Hepatocyte (in vitro differentiated cells): ENCODE results near the gene PIK3C2G. TPM values are rescaled to one million over a fixed set of nuclear protein-coding genes. Genes with fewer than 3 reads are reported as not detected.

Experiments
- DNase-seq: peaks from one replicate; pipeline ENCODE4 v3.0.0-alpha.2; 2016; ENCODE audit warnings: low spot score
- H2AFZ ChIP-seq: fragments of 200-600 bp; sonication (generic); 2 replicates; pipeline ENCODE4 v1.6.0; 2016; ENCODE audit warnings: antibody characterized with exemption, mild to moderate bottlenecking
- H3K27ac ChIP-seq: fragments of 200-600 bp; sonication (generic); 2 replicates; pipeline ENCODE4 v1.5.1; 2016; ENCODE audit warnings: mild to moderate bottlenecking
- H3K27me3 ChIP-seq: fragments of 200-600 bp; sonication (generic); 2 replicates; pipeline ENCODE4 v1.6.1; 2016
- H3K36me3 ChIP-seq: fragments of 200-600 bp; sonication (generic); replicated peaks from 2 replicates; pipeline ENCODE4 v1.5.1; 2016; ENCODE audit warnings: low read depth; ENCODE audit not compliant: insufficient read depth
- H3K4me1 ChIP-seq: fragments of 200-600 bp; sonication (generic); 2 replicates; pipeline ENCODE4 v1.5.1; 2016; ENCODE audit warnings: mild to moderate bottlenecking, moderate library complexity; ENCODE audit not compliant: insufficient read depth
- H3K4me2 ChIP-seq: fragments of 200-600 bp; sonication (generic); 2 replicates; pipeline ENCODE4 v1.6.0; 2016
- H3K4me3 ChIP-seq: fragments of 200-600 bp; sonication (generic); 2 replicates; pipeline ENCODE4 v1.5.1; 2016; ENCODE audit warnings: mild to moderate bottlenecking
- H3K79me2 ChIP-seq: fragments of 200-600 bp; sonication (generic); 2 replicates; pipeline ENCODE4 v1.6.0; 2017; ENCODE audit warnings: mild to moderate bottlenecking
- H3K9me2 ChIP-seq: fragments of 200-600 bp; sonication (generic); replicated peaks from 2 replicates; pipeline ENCODE4 v1.6.0; 2017; ENCODE audit warnings: mild to moderate bottlenecking; ENCODE audit not compliant: insufficient read depth
- H3K9me3 ChIP-seq: fragments of 200-600 bp; sonication (generic); 2 replicates; pipeline ENCODE4 v1.5.1; 2016; ENCODE audit warnings: low read depth, mild to moderate bottlenecking
- H4K20me1 ChIP-seq: fragments of 200-600 bp; sonication (generic); 2 replicates; pipeline ENCODE4 v1.6.0; 2016; ENCODE audit warnings: mild to moderate bottlenecking; ENCODE audit not compliant: insufficient read depth, poor library complexity, severe bottlenecking
- EZH2 ChIP-seq: fragments of 200-600 bp; sonication (generic); IDR thresholded peaks from 2 replicates; pipeline ENCODE4 v1.6.1; 2016; ENCODE audit warnings: antibody characterized with exemption, mild to moderate bottlenecking, borderline replicate concordance
- EZH2phosphoT487 ChIP-seq: fragments of 200-600 bp; sonication (generic); IDR thresholded peaks from one replicate; pipeline ENCODE4 v1.6.1; 2018; ENCODE audit warnings: antibody characterized with exemption, mild to moderate bottlenecking, low read depth, moderate library complexity; ENCODE audit not compliant: unreplicated experiment, severe bottlenecking
- WGBS: methylation state at CpG from one replicate; pipeline ENCODE4 v1.1.6; 2016; ENCODE audit warnings: low lambda C conversion rate; ENCODE audit errors: missing lambda C conversion rate; 5-methylcytosine and 5-hydroxymethylcytosine counted together
- polyA plus RNA-seq: library from polyadenylated mRNA; unstranded; fragments of >200 nt; fragmentation: Nextera tagmentation; extraction: Ambion mirVana; gene quantifications from 2 replicates; pipeline ENCODE4 v1.2.1, GENCODE V29; 2016
- total RNA-seq: library from RNA; depleted of rRNA; stranded (reverse); fragments of >200 nt; gene quantifications from 2 replicates; pipeline ENCODE4 v1.2.3, GENCODE V29; 2014
- TF ChIP-seq, protein P1 (sequence below): fragments of 200-600 bp; sonication (generic); IDR thresholded peaks from 2 replicates; pipeline ENCODE4 v1.5.1; 2016; ENCODE audit warnings: antibody characterized with exemption, mild to moderate bottlenecking; ENCODE audit not compliant: poor library complexity

The PIK3C2G gene
- total and polyA plus RNA-seq, 2 experiments from 2014 or later = 3.5 to 6.7 TPM

DNA sequence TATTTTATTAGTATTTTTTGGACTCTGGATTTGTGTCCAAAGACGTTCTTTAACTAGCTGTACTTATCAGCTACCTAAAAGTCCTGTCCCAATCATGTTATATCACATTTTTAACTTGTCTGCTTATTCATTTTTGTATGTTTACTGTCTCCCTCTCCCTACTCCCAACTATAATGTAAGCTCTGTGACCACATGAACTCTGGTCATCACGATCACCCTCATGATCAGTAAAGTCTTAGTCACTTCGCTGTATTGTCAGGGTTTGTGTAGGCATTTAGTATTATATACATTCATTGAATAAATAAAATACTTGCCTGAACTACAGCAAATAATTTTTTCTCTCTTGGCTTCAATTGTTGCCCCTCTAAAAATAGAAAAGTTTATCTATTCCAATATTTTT lies 211.0 kb downstream of the PIK3C2G start:
- TF ChIP-seq, protein P1, sequence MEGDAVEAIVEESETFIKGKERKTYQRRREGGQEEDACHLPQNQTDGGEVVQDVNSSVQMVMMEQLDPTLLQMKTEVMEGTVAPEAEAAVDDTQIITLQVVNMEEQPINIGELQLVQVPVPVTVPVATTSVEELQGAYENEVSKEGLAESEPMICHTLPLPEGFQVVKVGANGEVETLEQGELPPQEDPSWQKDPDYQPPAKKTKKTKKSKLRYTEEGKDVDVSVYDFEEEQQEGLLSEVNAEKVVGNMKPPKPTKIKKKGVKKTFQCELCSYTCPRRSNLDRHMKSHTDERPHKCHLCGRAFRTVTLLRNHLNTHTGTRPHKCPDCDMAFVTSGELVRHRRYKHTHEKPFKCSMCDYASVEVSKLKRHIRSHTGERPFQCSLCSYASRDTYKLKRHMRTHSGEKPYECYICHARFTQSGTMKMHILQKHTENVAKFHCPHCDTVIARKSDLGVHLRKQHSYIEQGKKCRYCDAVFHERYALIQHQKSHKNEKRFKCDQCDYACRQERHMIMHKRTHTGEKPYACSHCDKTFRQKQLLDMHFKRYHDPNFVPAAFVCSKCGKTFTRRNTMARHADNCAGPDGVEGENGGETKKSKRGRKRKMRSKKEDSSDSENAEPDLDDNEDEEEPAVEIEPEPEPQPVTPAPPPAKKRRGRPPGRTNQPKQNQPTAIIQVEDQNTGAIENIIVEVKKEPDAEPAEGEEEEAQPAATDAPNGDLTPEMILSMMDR = no peak
- TF ChIP-seq EZH2phosphoT487 (no peak), EZH2 (no peak)
- H3K9me2 ChIP-seq = no peaks in the 10 kb centered on the region
- H3K4me3 ChIP-seq = no peak overlapping the region
- WGBS = 85% methylated on average over 3 of the region's 3 CpGs
- no peak overlapping the region for H3K4me2 ChIP-seq
- no peak overlapping the region for H3K27ac ChIP-seq
- H2AFZ ChIP-seq = no peak overlapping the region
- H3K79me2 ChIP-seq = no peaks in the 10 kb centered on the region
- no peak for DNase-seq
- no peaks in the 10 kb centered on the region for H4K20me1 ChIP-seq
- no peaks in the 10 kb centered on the region for H3K4me1 ChIP-seq
- H3K9me3 ChIP-seq = no peaks in the 10 kb centered on the region
- no peaks in the 10 kb centered on the region for H3K36me3 ChIP-seq
- H3K27me3 ChIP-seq = no peaks in the 10 kb centered on the region

DNA sequence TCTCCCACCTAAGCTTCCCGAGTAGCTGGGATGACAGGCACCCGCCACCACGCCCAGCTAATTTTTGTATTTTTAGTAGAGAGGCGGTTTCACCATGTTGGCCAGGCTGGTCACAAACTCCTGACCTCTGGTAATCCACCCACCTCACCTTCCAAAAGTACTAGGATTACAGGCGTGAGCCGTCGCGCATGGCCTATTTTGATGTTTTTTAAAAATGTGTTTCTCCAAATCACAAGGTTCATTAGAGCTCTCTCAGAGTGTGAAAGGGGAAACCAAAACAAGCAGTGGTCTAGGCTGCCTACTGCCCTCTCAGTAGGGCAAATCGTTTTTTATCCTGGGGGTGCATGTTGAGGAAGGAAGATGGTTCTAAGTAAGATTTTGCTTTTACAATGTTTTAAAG lies 211.5 kb downstream of the PIK3C2G start:
- 93% methylated on average over 9 of the region's 9 CpGs for WGBS
- no peak overlapping the region for H2AFZ ChIP-seq
- no peak for DNase-seq
- H3K4me1 ChIP-seq = no peaks in the 10 kb centered on the region
- no peaks in the 10 kb centered on the region for H4K20me1 ChIP-seq
- H3K4me2 ChIP-seq = no peak overlapping the region
- H3K27me3 ChIP-seq = no peaks in the 10 kb centered on the region
- H3K9me2 ChIP-seq = no peaks in the 10 kb centered on the region
- no peak overlapping the region for H3K4me3 ChIP-seq
- no peaks in the 10 kb centered on the region for H3K36me3 ChIP-seq
- TF ChIP-seq EZH2 (no peak), EZH2phosphoT487 (no peak)
- TF ChIP-seq, protein P1 = no peak
- no peaks in the 10 kb centered on the region for H3K79me2 ChIP-seq
- no peaks in the 10 kb centered on the region for H3K9me3 ChIP-seq
- H3K27ac ChIP-seq = no peak overlapping the region

DNA sequence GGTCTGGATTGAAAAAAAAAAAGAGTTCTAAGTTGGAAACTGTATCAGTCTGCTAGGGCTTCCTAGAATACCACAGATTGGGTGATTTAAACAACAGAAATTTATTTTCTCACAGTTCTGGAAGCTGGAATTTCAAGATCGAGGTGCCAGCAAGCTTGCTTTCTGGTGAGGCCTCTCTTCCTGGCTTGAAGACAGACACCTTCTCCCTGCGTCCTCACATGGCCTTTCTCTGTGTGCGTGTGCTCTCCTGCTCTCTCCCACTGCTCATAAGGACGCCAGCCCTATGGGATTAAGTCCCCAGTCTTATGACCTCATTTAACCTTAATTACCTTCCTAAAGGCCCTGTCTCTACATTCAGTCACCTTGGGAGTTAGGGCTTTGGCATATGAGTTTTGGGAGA lies 215.5 kb downstream of the PIK3C2G start:
- H3K4me2 ChIP-seq = no peak overlapping the region
- TF ChIP-seq EZH2phosphoT487 = no peak
- no peak for TF ChIP-seq EZH2
- TF ChIP-seq, protein P1 = no peak
- H4K20me1 ChIP-seq = no peaks in the 10 kb centered on the region
- H3K79me2 ChIP-seq = no peaks in the 10 kb centered on the region
- no peak overlapping the region for H3K4me3 ChIP-seq
- H3K36me3 ChIP-seq = no peaks in the 10 kb centered on the region
- H3K27me3 ChIP-seq = no peaks in the 10 kb centered on the region
- no peak for DNase-seq
- no peaks in the 10 kb centered on the region for H3K9me3 ChIP-seq
- H3K27ac ChIP-seq = no peak overlapping the region
- no peaks in the 10 kb centered on the region for H3K4me1 ChIP-seq
- H2AFZ ChIP-seq = no peak overlapping the region
- no peaks in the 10 kb centered on the region for H3K9me2 ChIP-seq
- WGBS = 68% methylated on average over 4 of the region's 4 CpGs

DNA sequence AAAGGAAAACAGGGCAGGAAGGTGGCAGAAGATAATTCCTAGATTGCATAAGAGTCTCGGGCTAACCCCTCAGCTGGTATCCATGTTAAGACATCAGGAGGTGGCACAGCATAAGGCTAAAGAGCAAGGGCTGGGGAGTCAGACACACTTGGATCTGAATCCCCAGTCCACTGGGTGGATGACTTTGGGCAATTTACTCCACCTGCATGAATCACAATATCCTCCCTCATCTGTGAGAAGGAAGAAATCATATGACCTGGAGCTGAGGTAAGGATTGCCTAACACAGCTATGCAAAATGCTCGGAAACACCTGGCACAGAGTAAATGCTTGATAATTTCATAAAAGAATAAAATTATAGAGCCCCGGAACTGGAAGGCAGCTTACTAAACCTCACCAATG lies 217.9 kb downstream of the PIK3C2G start:
- H3K4me1 ChIP-seq = no peaks in the 10 kb centered on the region
- 92% methylated on average over 3 of the region's 3 CpGs for WGBS

More for the DNA sequence above, 217.9 kb downstream of the PIK3C2G start:
- H3K9me2 ChIP-seq = no peaks in the 10 kb centered on the region
- H3K4me2 ChIP-seq = no peak overlapping the region
- DNase-seq = peak; percentile 19
- H3K27ac ChIP-seq = no peak overlapping the region
- no peaks in the 10 kb centered on the region for H3K36me3 ChIP-seq
- no peak for TF ChIP-seq EZH2phosphoT487
- TF ChIP-seq, protein P1 = no peak
- no peak for TF ChIP-seq EZH2
- H3K9me3 ChIP-seq = no peaks in the 10 kb centered on the region
- H2AFZ ChIP-seq = no peak overlapping the region
- H4K20me1 ChIP-seq = no peaks in the 10 kb centered on the region
- no peaks in the 10 kb centered on the region for H3K27me3 ChIP-seq
- H3K79me2 ChIP-seq = no peaks in the 10 kb centered on the region
- H3K4me3 ChIP-seq = no peak overlapping the region
